HCT116 (cell line): ENCODE measurements around the gene KATNBL1. TPM values are rescaled to one million over a fixed set of nuclear protein-coding genes. Genes with fewer than 3 reads are reported as not detected.

Source experiments
- ATAC-seq: fragments of 200-7000 bp; cut with Tn5 transposase; 2 replicates; pipeline ENCODE4 v1.9.1; 2020; ENCODE audit warnings: mild to moderate bottlenecking, moderate library complexity
- BruUV-seq: library from RNA; stranded (reverse); fragments of 400-500 nt; replicated peaks from 2 replicates; lab custom pipeline; 2021; lab: Mats Ljungman, UMichigan
- CTCF ChIA-PET: fragments of 300-600 bp; sonication (Branson Sonifier 250); formaldehyde crosslinking; loops from one replicate; lab custom pipeline; 2021; ENCODE audit warnings: antibody characterized with exemption; lab: Charles Lee
- POLR2A ChIA-PET: fragments of 300-600, 350-600 bp; sonication (Branson Sonifier 250); formaldehyde crosslinking; loops from one replicate; lab custom pipeline; 2021; ENCODE audit warnings: antibody characterized with exemption; lab: Charles Lee
- RAD21 ChIA-PET, 2 experiments: fragments of 300-600 bp; sonication (Branson Sonifier 250); formaldehyde crosslinking; loops; one replicate each; lab custom pipeline; 2023; ENCODE audit warnings: low total read pairs in 2 of 2; ENCODE audit not compliant: uncharacterized antibody in 2 of 2, unreplicated experiment in 2 of 2, low non-redundant PET in 1 of 2; lab: Charles Lee
- DNase-seq: peaks from one replicate; pipeline ENCODE4 v3.0.0-alpha.2; 2010; ENCODE audit warnings: low read depth, low spot score
- H2AFZ ChIP-seq: fragments of 200-600 bp; shearing (Covaris generic), sonication (generic); 2 replicates; pipeline ENCODE4 v1.6.1; 2017; ENCODE audit warnings: low read depth, mixed run types, mixed read lengths, antibody characterized with exemption, low read length; ENCODE audit not compliant: poor library complexity, severe bottlenecking
- H3K27ac ChIP-seq: 2 replicates; pipeline ENCODE4 v1.5.1; 2012; ENCODE audit warnings: low read depth, low read length
- H3K27me3 ChIP-seq: fragments of 200-600 bp; sonication (generic); 2 replicates; pipeline ENCODE4 v1.6.1; 2016; ENCODE audit warnings: mixed run types, low read length, mixed read lengths; ENCODE audit not compliant: insufficient read depth
- H3K36me3 ChIP-seq, 2 experiments: fragments of 200-500 bp in 1 of 2; fragments of 200-600 bp in 1 of 2; sonication (Bioruptor generic) in 1 of 2; sonication (generic) in 1 of 2; 2 replicates each; pipeline versions ENCODE4 v1.5.1 to v1.6.1; 2014 to 2016; ENCODE audit warnings: low read length in 2 of 2, inconsistent platforms in 1 of 2, mixed read lengths in 1 of 2, mixed run types in 1 of 2; ENCODE audit not compliant: insufficient read depth in 2 of 2, control insufficient read depth in 1 of 2
- H3K4me1 ChIP-seq, 2 experiments: fragments of 200-600 bp in 1 of 2; sonication (generic) in 1 of 2; 2 replicates each; pipeline versions ENCODE4 v1.5.1 to v1.6.1; 2012 to 2017; ENCODE audit warnings: low read length in 2 of 2, inconsistent platforms in 1 of 2, mild to moderate bottlenecking in 1 of 2, mixed read lengths in 1 of 2, mixed run types in 1 of 2, moderate library complexity in 1 of 2; ENCODE audit not compliant: insufficient read depth in 2 of 2, control insufficient read depth in 1 of 2
- H3K4me2 ChIP-seq: fragments of 200-600 bp; sonication (generic); 2 replicates; pipeline ENCODE4 v1.6.1; 2017; ENCODE audit warnings: mixed run types, low read length, mixed read lengths
- H3K4me3 ChIP-seq, 2 experiments: fragments of 200-600 bp in 1 of 2; sonication (generic) in 1 of 2; replicated peaks in 1 of 2; 2 replicates each; pipeline ENCODE4 v1.5.1; 2011 to 2016; ENCODE audit warnings: low read length in 2 of 2, control low read depth in 1 of 2, low read depth in 1 of 2, mild to moderate bottlenecking in 1 of 2, mixed read lengths in 1 of 2, mixed run types in 1 of 2
- H3K79me2 ChIP-seq: fragments of 200-600 bp; sonication (generic); 2 replicates; pipeline ENCODE4 v1.6.1; 2017; ENCODE audit warnings: mild to moderate bottlenecking, mixed run types, low read length, moderate library complexity, mixed read lengths; ENCODE audit not compliant: insufficient read depth
- H3K9ac ChIP-seq: fragments of 200-600 bp; sonication (generic); 2 replicates; pipeline ENCODE4 v1.6.1; 2016; ENCODE audit warnings: low read length, mixed read lengths
- H3K9me2 ChIP-seq: fragments of 200-600 bp; sonication (generic), shearing (Covaris generic); 2 replicates; pipeline ENCODE4 v1.6.1; 2017; ENCODE audit warnings: mixed run types, mild to moderate bottlenecking, moderate library complexity; ENCODE audit not compliant: insufficient read depth
- H3K9me3 ChIP-seq, 2 experiments: fragments of 200-500 bp in 1 of 2; fragments of 200-600 bp in 1 of 2; sonication (Bioruptor generic) in 1 of 2; sonication (generic) in 1 of 2; 2 replicates each; pipeline ENCODE4 v1.6.1; 2014 to 2017; ENCODE audit warnings: low read length in 2 of 2, mixed read lengths in 2 of 2, inconsistent platforms in 1 of 2, low read depth in 1 of 2, mild to moderate bottlenecking in 1 of 2, mixed run types in 1 of 2, moderate library complexity in 1 of 2; ENCODE audit not compliant: control insufficient read depth in 1 of 2, insufficient read depth in 1 of 2
- H4K20me1 ChIP-seq: fragments of 200-600 bp; sonication (generic), shearing (Covaris generic); 2 replicates; pipeline ENCODE4 v1.6.1; 2017; ENCODE audit warnings: mixed run types, mild to moderate bottlenecking, moderate library complexity; ENCODE audit not compliant: insufficient read depth
- CBX3 ChIP-seq: IDR thresholded peaks from 2 replicates; pipeline ENCODE4 v1.6.1; 2012; ENCODE audit warnings: low read depth
- EGR1 ChIP-seq: IDR thresholded peaks from 2 replicates; pipeline ENCODE4 v1.6.1; 2012; ENCODE audit warnings: low read depth
- EZH2phosphoT487 ChIP-seq: fragments of 200-600 bp; IDR thresholded peaks from 2 replicates; pipeline ENCODE4 v1.6.1; 2018; ENCODE audit warnings: antibody characterized with exemption, borderline replicate concordance
- FOSL1 ChIP-seq: IDR thresholded peaks from 2 replicates; pipeline ENCODE4 v1.6.1; 2012; ENCODE audit warnings: low read depth
- JUND ChIP-seq: IDR thresholded peaks from 2 replicates; pipeline ENCODE4 v1.6.1; 2012
- MAX ChIP-seq: IDR thresholded peaks from 2 replicates; pipeline ENCODE4 v1.6.1; 2012
- RAD21 ChIP-seq: IDR thresholded peaks from 2 replicates; pipeline ENCODE4 v1.6.1; 2012; ENCODE audit warnings: low read depth, mild to moderate bottlenecking
- SIN3A ChIP-seq: IDR thresholded peaks from 2 replicates; pipeline ENCODE4 v1.6.1; 2012; ENCODE audit warnings: low read depth
- SRF ChIP-seq: IDR thresholded peaks from 2 replicates; pipeline ENCODE4 v1.6.1; 2012; ENCODE audit warnings: low read depth
- TCF7L2 ChIP-seq: IDR thresholded peaks from 2 replicates; pipeline ENCODE4 v1.7.0; 2011; ENCODE audit warnings: borderline replicate concordance, inconsistent platforms; ENCODE audit not compliant: insufficient read depth, insufficient read length; ENCODE audit errors: extremely low read depth
- YY1 ChIP-seq: IDR thresholded peaks from 2 replicates; pipeline ENCODE4 v1.6.1; 2011; ENCODE audit warnings: low read length, low read depth, moderate library complexity, mild to moderate bottlenecking; ENCODE audit not compliant: insufficient replicate concordance; ENCODE audit errors: extremely low read depth
- intact Hi-C: fragments of 100-400 bp; cut with micrococcal nuclease; formaldehyde crosslinking; loops from 2 replicates; pipeline ENCODE4 v1.10.0; 2022
- total RNA-seq: library from RNA; stranded (reverse); gene quantifications from one replicate; pipeline ENCODE4 v1.2.1, GENCODE V29; 2021; ENCODE audit not compliant: unreplicated experiment
- TF ChIP-seq, protein P1 (sequence below): IDR thresholded peaks from 2 replicates; pipeline ENCODE4 v1.6.1; 2011; ENCODE audit warnings: mild to moderate bottlenecking, low read length, moderate library complexity; ENCODE audit not compliant: insufficient replicate concordance; ENCODE audit errors: extremely low read depth

KATNBL1 gene
- total RNA-seq, 1 experiment from 2014 or later, result 40.5 TPM

- H3K4me2 ChIP-seq, result peak overlapping the region; percentile 74
- H3K9me3 ChIP-seq, result no peaks in the 10 kb centered on the region
- H3K4me3 ChIP-seq, result no peak overlapping the region
- no peaks in the 10 kb centered on the region for H3K27me3 ChIP-seq
- no peak overlapping the region for H3K27ac ChIP-seq
- ATAC-seq (no peak), DNase-seq (no peak)
- H3K9me2 ChIP-seq, result no peaks in the 10 kb centered on the region
- H3K9ac ChIP-seq, result peak overlapping the region; percentile 60; the same call in 1 of the 2 replicates
- BruUV-seq, result no TSS peak
- intact Hi-C loops, result no loop called here
- RAD21 ChIA-PET, result no interaction called here
- peaks cover 0 to 4% of the 10 kb centered on the region in 2 experiments; a peak in 2 of 4 replicates for H3K36me3 ChIP-seq
- H3K79me2 ChIP-seq, result no peaks in the 10 kb centered on the region
- TF ChIP-seq MAX, result no peak
- TF ChIP-seq CBX3, result no peak
- TF ChIP-seq TCF7L2, result no peak
- no peak for TF ChIP-seq SRF
- no peak for TF ChIP-seq SIN3A
- no peak for TF ChIP-seq EZH2phosphoT487
- TF ChIP-seq, protein P1, sequence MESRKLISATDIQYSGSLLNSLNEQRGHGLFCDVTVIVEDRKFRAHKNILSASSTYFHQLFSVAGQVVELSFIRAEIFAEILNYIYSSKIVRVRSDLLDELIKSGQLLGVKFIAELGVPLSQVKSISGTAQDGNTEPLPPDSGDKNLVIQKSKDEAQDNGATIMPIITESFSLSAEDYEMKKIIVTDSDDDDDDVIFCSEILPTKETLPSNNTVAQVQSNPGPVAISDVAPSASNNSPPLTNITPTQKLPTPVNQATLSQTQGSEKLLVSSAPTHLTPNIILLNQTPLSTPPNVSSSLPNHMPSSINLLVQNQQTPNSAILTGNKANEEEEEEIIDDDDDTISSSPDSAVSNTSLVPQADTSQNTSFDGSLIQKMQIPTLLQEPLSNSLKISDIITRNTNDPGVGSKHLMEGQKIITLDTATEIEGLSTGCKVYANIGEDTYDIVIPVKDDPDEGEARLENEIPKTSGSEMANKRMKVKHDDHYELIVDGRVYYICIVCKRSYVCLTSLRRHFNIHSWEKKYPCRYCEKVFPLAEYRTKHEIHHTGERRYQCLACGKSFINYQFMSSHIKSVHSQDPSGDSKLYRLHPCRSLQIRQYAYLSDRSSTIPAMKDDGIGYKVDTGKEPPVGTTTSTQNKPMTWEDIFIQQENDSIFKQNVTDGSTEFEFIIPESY, result no peak
- TF ChIP-seq YY1, result no peak
- no peak for TF ChIP-seq JUND
- TF ChIP-seq FOSL1, result no peak
- no peak for TF ChIP-seq EGR1
- no peak for TF ChIP-seq RAD21
- CTCF ChIA-PET, result interaction anchor here (0.7 to 1.0 kb wide), 3 partner anchors 10 to 347 kb away, joined by 3 to 5 read pairs (median 3); no protein-coding TSS in a partner anchor
- H3K4me1 ChIP-seq, result peaks cover 2 to 31% of the 10 kb centered on the region in 2 experiments; a peak in 3 of 4 replicates
- POLR2A ChIA-PET, result no interaction called here
- H4K20me1 ChIP-seq, result no peaks in the 10 kb centered on the region
- no peak overlapping the region for H2AFZ ChIP-seq
These were observed 30.6 kb upstream of the KATNBL1 start for GRCh38 chr15:34240537-34240936.
